CD14-positive monocyte (primary cell): ENCODE results near the gene COPS3. TPM values are rescaled to one million over a fixed set of nuclear protein-coding genes. Genes with fewer than 3 reads are reported as not detected.

Experiments
- DNase-seq, 3 donors: peaks; one replicate each; pipeline ENCODE4 v3.0.0-alpha.2; 2011 to 2022
- H2AFZ ChIP-seq: 2 replicates; pipeline ENCODE4 v1.6.0; 2012; ENCODE audit warnings: mild to moderate bottlenecking, low read depth, low read length, inconsistent platforms; ENCODE audit not compliant: insufficient read depth, poor library complexity, severe bottlenecking
- H3K27ac ChIP-seq, 2 donors: 1 replicate in 1 of 2; 2 replicates in 1 of 2; pipeline ENCODE4 v1.5.1; 2012 to 2013; ENCODE audit warnings: low read length in 2 of 2, control low read depth in 1 of 2, inconsistent platforms in 1 of 2, low read depth in 1 of 2, mild to moderate bottlenecking in 1 of 2
- H3K27me3 ChIP-seq, 2 donors: one replicate each; pipeline versions ENCODE4 v1.6.0 to v1.6.1; 2011 to 2013; ENCODE audit warnings: low read length in 2 of 2; ENCODE audit not compliant: control insufficient read depth in 2 of 2, insufficient read depth in 2 of 2
- H3K36me3 ChIP-seq, 2 donors: replicated peaks in 1 of 2; 1 replicate in 1 of 2; 2 replicates in 1 of 2; pipeline versions ENCODE4 v1.5.1 to v1.6.1; 2012 to 2013; ENCODE audit warnings: low read length in 2 of 2, control low read depth in 1 of 2, inconsistent platforms in 1 of 2, mild to moderate bottlenecking in 1 of 2; ENCODE audit not compliant: insufficient read depth in 2 of 2, control insufficient read depth in 1 of 2
- H3K4me1 ChIP-seq, 2 donors: 1 replicate in 1 of 2; 2 replicates in 1 of 2; pipeline versions ENCODE4 v1.5.1 to v1.6.1; 2012 to 2013; ENCODE audit warnings: low read length in 2 of 2, control low read depth in 1 of 2, inconsistent platforms in 1 of 2, mild to moderate bottlenecking in 1 of 2, moderate library complexity in 1 of 2; ENCODE audit not compliant: insufficient read depth in 2 of 2, control insufficient read depth in 1 of 2
- H3K4me2 ChIP-seq: replicated peaks from 2 replicates; pipeline ENCODE3; 2012; ENCODE audit warnings: low read length, moderate library complexity, mild to moderate bottlenecking; ENCODE audit not compliant: poor library complexity, severe bottlenecking; ENCODE audit errors: extremely low read depth
- H3K4me3 ChIP-seq, 3 experiments: fragments of 200-600 bp in 1 of 3; sonication (generic) in 1 of 3; replicated peaks in 1 of 3; 1 replicate in 2 of 3; 2 replicates in 1 of 3; pipeline ENCODE4 v1.5.1; 2011 to 2013; ENCODE audit warnings: low read length in 3 of 3, mild to moderate bottlenecking in 3 of 3, control low read depth in 2 of 3, low read depth in 2 of 3, inconsistent platforms in 1 of 3, moderate library complexity in 1 of 3
- H3K79me2 ChIP-seq: 2 replicates; pipeline ENCODE4 v1.6.0; 2012; ENCODE audit warnings: mild to moderate bottlenecking, control low read depth, inconsistent platforms, low read length, moderate library complexity; ENCODE audit not compliant: insufficient read depth
- H3K9ac ChIP-seq: 2 replicates; pipeline ENCODE4 v1.6.0; 2017; ENCODE audit warnings: low read length, mild to moderate bottlenecking; ENCODE audit not compliant: insufficient read depth, poor library complexity, severe bottlenecking
- H3K9me3 ChIP-seq, 2 donors: replicated peaks in 1 of 2; 1 replicate in 1 of 2; 2 replicates in 1 of 2; pipeline versions ENCODE4 v1.5.1 to v1.6.1; 2012 to 2013; ENCODE audit warnings: low read length in 2 of 2, control low read depth in 1 of 2; ENCODE audit not compliant: control insufficient read depth in 1 of 2, insufficient read depth in 1 of 2
- H4K20me1 ChIP-seq: 2 replicates; pipeline ENCODE4 v1.6.0; 2012; ENCODE audit warnings: mild to moderate bottlenecking, low read length, control low read depth, moderate library complexity; ENCODE audit not compliant: insufficient read depth
- H3K27ac Mint-ChIP-seq, 7 donors: one replicate each; pipeline ENCODE4 v1.8.0; 2020; ENCODE audit warnings: mild to moderate bottlenecking in 7 of 7, mixed read lengths in 7 of 7, moderate library complexity in 6 of 7, inconsistent platforms in 2 of 7
- H3K27me3 Mint-ChIP-seq, 3 donors: one replicate each; pipeline ENCODE4 v1.8.0; 2021 to 2022; ENCODE audit warnings: low read depth in 3 of 3, mild to moderate bottlenecking in 3 of 3, mixed read lengths in 3 of 3, moderate library complexity in 3 of 3, inconsistent platforms in 1 of 3
- H3K36me3 Mint-ChIP-seq, 2 donors: one replicate each; pipeline ENCODE4 v1.8.0; 2020; ENCODE audit warnings: mixed read lengths in 2 of 2, inconsistent platforms in 1 of 2, mild to moderate bottlenecking in 1 of 2
- H3K4me1 Mint-ChIP-seq: one replicate; pipeline ENCODE4 v1.8.0; 2020; ENCODE audit warnings: mild to moderate bottlenecking, mixed read lengths
- H3K4me3 Mint-ChIP-seq, 2 donors: one replicate each; pipeline ENCODE4 v1.8.0; 2020; ENCODE audit warnings: mild to moderate bottlenecking in 2 of 2, mixed read lengths in 2 of 2, moderate library complexity in 1 of 2
- H3K9me3 Mint-ChIP-seq, 7 donors: one replicate each; pipeline ENCODE4 v1.8.0; 2020 to 2022; ENCODE audit warnings: mixed read lengths in 7 of 7, mild to moderate bottlenecking in 6 of 7, moderate library complexity in 6 of 7, inconsistent platforms in 2 of 7
- CTCF ChIP-seq: fragments of 200-600 bp; IDR thresholded peaks from one replicate; pipeline ENCODE4 v1.8.0; 2022; ENCODE audit warnings: antibody characterized with exemption, mild to moderate bottlenecking
- WGBS: methylation state at CpG from one replicate; pipeline ENCODE4 v1.1.5; 2013; ENCODE audit warnings: missing lambda C conversion rate; ENCODE audit not compliant: insufficient coverage; 5-methylcytosine and 5-hydroxymethylcytosine counted together
- intact Hi-C, 2 donors: fragments of 100-400 bp; cut with micrococcal nuclease; formaldehyde crosslinking; loops; one replicate each; pipeline versions ENCODE4 v1.15.0 to v1.15.1; 2023
- polyA plus RNA-seq, 3 donors: library from polyadenylated mRNA; depleted of rRNA in 1 of 3; unstranded in 2 of 3; stranded (reverse) in 1 of 3; fragments of 300-500 nt in 2 of 3; fragments of >200 nt in 1 of 3; fragmentation: Illumina TruSeq in 2 of 3; gene quantifications; 1 replicate in 2 of 3; 2 replicates in 1 of 3; pipeline ENCODE4 v1.2.3, GENCODE V29; 2012 to 2021

Gene COPS3
- polyA plus RNA-seq, 3 donors = 47.6 to 122 (median 117) TPM

GRCh38 chr17:17254036-17254435 is 27.0 kb downstream of the COPS3 start:
- no peaks in the 10 kb centered on the region for H3K79me2 ChIP-seq
- H3K4me2 ChIP-seq = no peak overlapping the region
- H3K9me3 ChIP-seq = no peaks in the 10 kb centered on the region
- intact Hi-C loops = no loop called here
- TF ChIP-seq CTCF = no peak
- Mint-ChIP-seq H3K4me3 (no peak overlapping the region), H3K27me3 (no peaks in the 10 kb centered on the region), H3K36me3 (peaks cover 66 to 95% of the 10 kb centered on the region in 2 donors), H3K27ac (no peak overlapping the region), H3K4me1 (no peaks in the 10 kb centered on the region), H3K9me3 (no peaks in the 10 kb centered on the region)
- no peak overlapping the region for H2AFZ ChIP-seq
- no peaks in the 10 kb centered on the region for H3K4me1 ChIP-seq
- no peak overlapping the region for H3K27ac ChIP-seq
- H4K20me1 ChIP-seq = no peaks in the 10 kb centered on the region
- DNase-seq = no peak
- H3K9ac ChIP-seq = no peak overlapping the region
- no CpG with 5 or more reads among the region's 3 CpGs for WGBS
- H3K36me3 ChIP-seq = peaks cover 69 to 90% of the 10 kb centered on the region in 2 donors
- H3K27me3 ChIP-seq = no peaks in the 10 kb centered on the region
- H3K4me3 ChIP-seq = no peak overlapping the region

- Mint-ChIP-seq H3K27me3 (no peaks in the 10 kb centered on the region), H3K36me3 (peaks cover 66 to 95% of the 10 kb centered on the region in 2 donors), H3K27ac (peak overlapping the region in 2 of 7 donors; percentile 15 to 40), H3K4me1 (no peaks in the 10 kb centered on the region), H3K9me3 (no peaks in the 10 kb centered on the region), H3K4me3 (no peak overlapping the region)
- Histone ChIP-seq H3K4me3 (no peak overlapping the region), H3K79me2 (no peaks in the 10 kb centered on the region), H3K4me1 (no peaks in the 10 kb centered on the region), H4K20me1 (no peaks in the 10 kb centered on the region), H3K27ac (peak overlapping the region in 1 of 2 donors; percentile 9), H3K27me3 (no peaks in the 10 kb centered on the region), H2AFZ (no peak overlapping the region), H3K36me3 (peaks cover 69 to 90% of the 10 kb centered on the region in 2 donors), H3K4me2 (no peak overlapping the region), H3K9ac (no peak overlapping the region), H3K9me3 (no peaks in the 10 kb centered on the region)
- TF ChIP-seq CTCF = no peak
- intact Hi-C loops = no loop called here
- WGBS = 100% methylated on average over 2 of the region's 3 CpGs
- no peak for DNase-seq
These were observed 27.6 kb downstream of the COPS3 start for GRCh38 chr17:17253406-17253805.
